ENCODE data around the gene MRPS18A.

GRCh38 chr6:43680308-43681200 lies 7.0 kb downstream of the MRPS18A start:
- TF ChIP-seq CTCF (IDR thresholded peaks at IDR 0.05) (no peak), EZH2 (IDR thresholded peaks at IDR 0.05) (no peak), EZH2phosphoT487 (IDR thresholded peaks at IDR 0.05) (no peak)
